HT-29 (cell line): ENCODE results near the gene MEF2A. TPM values are rescaled to one million over a fixed set of nuclear protein-coding genes. Genes with fewer than 3 reads are reported as not detected.

Experiments
- DNase-seq: peaks from one replicate; pipeline ENCODE4 v3.0.0-alpha.2; 2015; ENCODE audit warnings: low spot score
- total RNA-seq: library from RNA; depleted of rRNA; stranded (reverse); fragments of >200 nt; shearing (Covaris generic); gene quantifications from 2 replicates; pipeline ENCODE4 v1.2.3, GENCODE V29; 2014

The MEF2A gene
- total RNA-seq, 1 experiment from 2014 or later, result 22.3 TPM

GRCh38 chr15:99562238-99562637 lies 3.5 kb upstream of the MEF2A start:
- DNase-seq, result no peak

DNA sequence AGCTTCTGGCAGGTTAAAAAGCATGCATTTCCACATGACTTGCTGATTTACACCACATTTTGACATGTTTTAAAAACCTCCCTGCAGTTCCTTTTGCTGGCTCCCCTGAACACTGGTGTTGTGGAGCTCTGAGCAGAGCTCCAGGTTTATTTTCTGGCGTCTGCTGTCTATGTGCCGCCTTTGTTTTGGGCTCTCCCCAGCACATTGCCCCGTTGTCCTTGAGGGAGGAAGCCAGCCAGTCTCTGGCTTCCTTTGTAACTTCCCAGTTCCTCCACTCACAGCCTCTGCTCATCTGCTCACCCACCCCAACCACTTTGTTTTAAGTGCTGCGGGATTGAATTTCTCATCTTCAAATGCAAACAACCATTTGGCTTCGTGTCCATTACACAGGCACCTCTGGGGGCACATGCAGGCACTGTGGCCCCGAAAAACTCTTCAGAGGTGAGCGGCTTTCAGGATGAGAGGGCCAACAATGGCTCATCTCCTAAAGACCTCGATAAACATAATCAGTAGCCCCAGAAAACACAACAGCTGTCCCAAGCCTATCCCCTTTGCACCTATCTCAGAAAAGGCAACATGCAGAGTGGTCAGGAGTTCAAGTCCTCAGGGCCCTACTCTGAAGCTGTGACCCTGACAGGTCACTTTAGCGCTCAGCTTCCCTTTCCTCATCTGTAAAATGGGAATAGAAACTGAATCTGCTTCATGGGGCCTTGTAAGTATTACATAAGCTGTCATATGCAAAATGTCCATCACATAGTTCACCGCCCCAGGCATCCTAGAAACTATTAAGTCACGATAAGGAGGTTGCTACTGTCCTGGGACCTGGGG lies 1.3 kb upstream of the MEF2A start:
- peak; percentile 30 for DNase-seq

DNA sequence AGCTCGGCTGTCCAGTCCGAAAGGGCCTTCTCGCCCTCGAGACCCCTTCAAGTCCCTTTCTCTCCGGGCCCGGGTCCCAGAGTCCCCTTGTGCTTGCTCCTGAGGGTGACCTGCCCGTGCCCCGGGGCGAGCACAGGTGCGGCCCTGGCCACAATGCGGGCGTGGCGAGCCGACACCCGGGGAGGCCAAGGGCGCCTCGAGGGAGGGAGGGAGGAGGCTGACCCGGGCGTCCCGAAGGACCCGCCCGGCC lies 810 bp upstream of the MEF2A start:
- no peak for DNase-seq

GRCh38 chr15:99566157-99566897 lies 543 bp downstream of the MEF2A start:
- peak; percentile 20 for DNase-seq

- no peak for DNase-seq
Observed at GRCh38 chr15:99568625-99569352, 3.0 kb downstream of the MEF2A start.

- no peak for DNase-seq
Observed at GRCh38 chr15:99571299-99571698, 5.5 kb downstream of the MEF2A start.

GRCh38 chr15:99574048-99574447 lies 8.3 kb downstream of the MEF2A start:
- DNase-seq, result no peak

DNA sequence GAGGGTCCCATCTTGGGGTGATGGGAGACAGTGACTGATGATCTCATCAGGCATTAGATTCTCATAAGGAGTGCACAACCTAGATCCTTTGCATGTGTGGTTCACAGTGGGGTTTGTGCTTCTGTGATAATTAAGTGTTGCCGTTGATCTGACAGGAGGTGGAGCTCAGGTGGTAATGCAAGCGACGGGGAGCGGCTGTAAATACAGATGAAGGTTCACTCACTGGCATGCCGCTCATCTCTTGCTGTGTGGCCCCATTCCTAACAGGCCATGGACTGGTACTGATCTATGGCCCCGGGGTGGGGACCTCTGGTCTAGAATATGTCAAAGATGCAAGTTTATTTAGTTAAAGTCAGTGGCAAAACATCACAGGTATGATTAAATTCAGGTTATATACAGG lies 8.7 kb downstream of the MEF2A start:
- no peak for DNase-seq

GRCh38 chr15:99578809-99579208 lies 13.0 kb downstream of the MEF2A start:
- DNase-seq, result no peak

DNA sequence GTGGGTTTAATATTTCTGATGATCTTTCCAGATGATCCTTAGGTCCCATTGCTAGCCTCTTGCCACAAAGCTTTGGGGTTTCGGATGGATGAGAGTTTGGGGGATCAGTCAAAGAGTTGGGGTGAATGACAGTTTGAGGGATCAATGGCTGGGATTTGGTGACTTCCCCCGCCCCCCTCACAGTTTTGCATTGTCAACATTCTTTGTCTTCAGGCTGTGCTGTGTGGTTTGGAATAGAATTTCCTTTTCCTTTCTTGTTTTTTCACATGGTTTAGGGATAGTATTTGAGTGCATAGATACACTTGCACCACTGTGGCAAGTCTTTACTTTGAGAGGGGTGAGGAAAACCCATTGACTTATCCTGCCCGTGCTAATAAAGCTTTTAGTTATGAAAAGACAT lies 14.3 kb downstream of the MEF2A start:
- DNase-seq, result no peak

DNA sequence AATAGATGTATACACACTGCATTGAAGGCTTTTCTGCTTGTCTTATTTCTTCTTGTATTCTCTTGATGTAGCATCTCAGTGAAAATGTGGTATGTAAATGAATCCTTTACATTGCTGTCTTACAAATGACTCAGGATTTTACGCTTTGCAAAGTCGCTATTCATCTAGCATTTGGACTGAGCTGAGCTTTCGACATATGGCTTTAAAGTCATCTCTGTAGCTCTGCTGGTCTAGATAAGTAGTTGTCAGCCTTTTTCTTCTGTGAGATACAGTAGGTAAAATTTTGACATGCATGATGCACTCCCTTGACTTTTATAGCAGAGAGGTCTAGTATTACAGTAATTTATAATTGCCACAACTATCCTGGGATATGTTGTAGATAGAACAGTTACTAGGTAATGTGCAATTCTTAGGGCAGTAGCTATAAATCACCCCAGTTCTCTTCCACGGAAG lies 16.8 kb downstream of the MEF2A start:
- no peak for DNase-seq

DNA sequence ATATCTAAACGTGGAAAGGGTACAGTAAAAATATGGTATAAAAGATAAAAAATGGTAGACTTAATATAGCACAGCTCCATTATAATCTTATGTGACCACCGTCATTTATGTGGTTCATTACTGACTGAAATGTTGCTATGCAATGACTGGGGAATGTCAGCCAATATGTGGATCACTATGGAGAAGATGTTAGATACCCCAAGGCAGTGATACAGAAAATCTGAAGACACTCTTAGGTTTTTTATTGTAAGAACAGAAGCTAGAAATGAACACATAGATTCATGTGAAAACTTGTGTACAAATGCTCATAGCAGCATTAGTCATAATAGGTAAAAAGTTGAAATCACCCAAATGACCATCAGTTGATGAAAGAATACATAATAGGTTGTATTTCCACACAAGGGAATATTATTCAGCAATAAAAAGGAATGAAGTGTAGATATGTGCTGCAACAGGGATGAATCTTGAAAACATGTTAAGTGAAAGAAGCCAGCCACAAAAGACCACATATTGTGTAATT lies 18.4 kb downstream of the MEF2A start:
- no peak for DNase-seq

- DNase-seq, result no peak
Observed at GRCh38 chr15:99586121-99586520, 20.3 kb downstream of the MEF2A start.

DNA sequence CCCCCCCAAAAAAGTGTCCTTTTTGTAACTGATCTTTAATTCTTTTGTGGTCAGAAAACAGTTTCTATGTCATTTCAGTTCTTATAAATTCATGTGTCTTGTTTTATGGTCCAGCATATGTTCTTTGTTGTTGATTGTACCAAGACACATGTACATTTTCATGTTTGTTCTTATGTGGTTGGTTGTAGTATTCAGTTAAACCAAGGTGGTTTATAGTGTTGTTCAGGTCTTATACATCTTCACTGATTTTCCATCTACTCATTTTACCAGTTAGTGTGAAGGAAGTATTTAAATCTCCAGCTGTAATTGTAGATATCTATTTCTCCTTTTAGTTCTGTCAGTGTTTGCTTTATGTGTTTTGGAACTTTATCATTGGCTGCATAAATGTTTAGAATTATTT lies 24.0 kb downstream of the MEF2A start:
- no peak for DNase-seq

GRCh38 chr15:99590913-99591646 lies 25.3 kb downstream of the MEF2A start:
- DNase-seq, result no peak

- no peak for DNase-seq
Observed at GRCh38 chr15:99592145-99592791, 26.5 kb downstream of the MEF2A start.

GRCh38 chr15:99593070-99593469 lies 27.3 kb downstream of the MEF2A start:
- no peak for DNase-seq

DNA sequence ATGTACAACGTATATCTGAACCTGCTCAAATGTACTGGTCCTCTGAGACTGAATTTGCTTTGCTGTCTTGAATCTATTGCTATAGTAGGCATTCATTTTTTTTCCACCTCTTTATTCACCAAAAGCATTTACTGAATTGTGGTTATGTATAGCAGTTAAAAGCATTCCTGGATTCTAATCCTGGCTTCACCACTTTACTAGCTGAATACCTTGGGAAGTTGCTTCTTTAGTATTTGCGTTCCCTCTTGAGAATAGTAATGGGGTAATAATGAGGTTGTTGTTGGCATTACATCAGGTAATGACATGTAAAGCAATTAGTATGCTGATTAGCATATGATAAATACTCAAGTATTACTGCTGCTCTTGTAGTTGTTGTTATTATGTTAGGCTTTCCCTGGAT lies 29.1 kb downstream of the MEF2A start:
- no peak for DNase-seq

- no peak for DNase-seq
Observed at GRCh38 chr15:99598296-99598695, 32.5 kb downstream of the MEF2A start.

DNA sequence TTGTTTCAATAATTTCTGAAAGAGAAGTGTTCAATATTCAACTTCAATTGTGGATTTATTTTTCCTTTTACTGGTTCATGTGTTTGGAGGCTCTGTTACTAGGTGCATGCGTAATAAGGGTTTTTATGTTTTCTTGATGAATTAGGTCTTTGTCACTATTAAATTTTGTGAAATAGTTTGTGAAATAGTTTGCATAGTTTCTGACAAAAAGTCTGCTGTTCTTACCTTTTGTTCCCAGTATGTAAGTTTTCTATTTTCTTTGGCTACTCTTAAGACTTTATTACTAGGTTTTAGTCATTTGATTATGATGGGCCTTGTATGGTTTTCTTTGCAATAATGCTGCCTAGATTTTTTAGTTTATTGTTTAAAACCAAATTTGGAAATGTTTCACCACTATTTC lies 38.0 kb downstream of the MEF2A start:
- DNase-seq, result no peak

DNA sequence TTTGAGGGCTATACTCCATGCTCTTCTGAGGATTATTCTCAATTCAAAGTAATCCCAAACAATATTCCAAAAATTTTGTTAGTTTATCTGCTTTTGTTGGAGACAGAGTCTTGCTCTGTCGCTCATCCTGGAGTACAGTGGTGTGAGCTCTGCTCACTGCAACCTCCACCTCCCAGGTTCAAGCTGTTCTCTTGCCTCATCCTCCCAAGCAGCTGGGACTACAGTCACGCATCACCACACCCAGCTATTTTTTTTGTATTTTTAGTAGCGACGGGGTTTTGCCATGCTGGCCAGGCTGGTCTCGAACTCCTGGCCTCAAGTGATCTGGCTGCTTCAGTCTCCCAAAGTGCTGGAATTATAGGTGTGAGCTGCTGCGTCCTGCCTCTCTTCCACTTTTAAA lies 39.1 kb downstream of the MEF2A start:
- DNase-seq, result no peak
